PC-3 (cell line): ENCODE results near the gene SAE1. TPM values are rescaled to one million over a fixed set of nuclear protein-coding genes. Genes with fewer than 3 reads are reported as not detected.
"Not testable (repeated sequence)": the region's sequence is repeated elsewhere in the genome, so short reads cannot be mapped to it uniquely, and the experiment has no call there.

Experiments
- ATAC-seq: fragments of 200-7000 bp; cut with Tn5 transposase; 2 replicates; pipeline ENCODE4 v1.9.1; 2020; ENCODE audit warnings: mild to moderate bottlenecking, moderate library complexity
- BruUV-seq: library from RNA; stranded (reverse); fragments of 400-500 nt; replicated peaks from 2 replicates; lab custom pipeline; 2021; lab: Mats Ljungman, UMichigan
- CTCF ChIA-PET: fragments of 300-600 bp; sonication (Branson Sonifier 250); formaldehyde crosslinking; loops from one replicate; lab custom pipeline; 2022; ENCODE audit warnings: antibody characterized with exemption; lab: Charles Lee
- POLR2A ChIA-PET: fragments of 300-600 bp; sonication (Branson Sonifier 250); formaldehyde crosslinking; loops from one replicate; lab custom pipeline; 2022; ENCODE audit warnings: antibody characterized with exemption; ENCODE audit not compliant: unreplicated experiment; lab: Charles Lee
- DNase-seq: peaks from one replicate; pipeline ENCODE4 v3.0.0-alpha.2; 2015
- H2AFZ ChIP-seq: fragments of 300-600 bp; sonication (generic); 2 replicates; pipeline ENCODE4 v1.6.0; 2016; ENCODE audit warnings: antibody characterized with exemption, low read length
- H3F3A ChIP-seq: fragments of 300-600 bp; sonication (generic); one replicate; pipeline ENCODE4 v1.6.0; 2017; ENCODE audit warnings: antibody characterized with exemption, low read length, control low read depth, mild to moderate bottlenecking; ENCODE audit not compliant: unreplicated experiment
- H3K27ac ChIP-seq: fragments of 300-600 bp; sonication (generic); 2 replicates; pipeline ENCODE4 v1.5.1; 2016; ENCODE audit warnings: mild to moderate bottlenecking, low read length
- H3K27me3 ChIP-seq: fragments of 300-600 bp; sonication (generic); 2 replicates; pipeline ENCODE4 v1.6.1; 2016; ENCODE audit warnings: low read length, mixed read lengths
- H3K36me3 ChIP-seq: fragments of 300-600 bp; sonication (generic); 2 replicates; pipeline ENCODE4 v1.6.1; 2016; ENCODE audit warnings: low read depth, mixed run types, low read length, mixed read lengths
- H3K4me1 ChIP-seq: fragments of 300-600 bp; sonication (generic); 2 replicates; pipeline ENCODE4 v1.5.1; 2016; ENCODE audit warnings: low read length; ENCODE audit not compliant: insufficient read depth
- H3K4me2 ChIP-seq: fragments of 300-600 bp; sonication (generic); 2 replicates; pipeline ENCODE4 v1.6.0; 2016; ENCODE audit warnings: low read length
- H3K4me3 ChIP-seq: fragments of 300-600 bp; sonication (generic); 2 replicates; pipeline ENCODE4 v1.5.1; 2016; ENCODE audit warnings: mild to moderate bottlenecking, low read length, mixed read lengths
- H3K79me2 ChIP-seq: fragments of 300-600 bp; sonication (generic); 2 replicates; pipeline ENCODE4 v1.6.1; 2017; ENCODE audit warnings: low read length, mixed read lengths
- H3K9ac ChIP-seq: fragments of 300-600 bp; sonication (generic); 2 replicates; pipeline ENCODE4 v1.6.0; 2016; ENCODE audit warnings: mild to moderate bottlenecking, low read length
- H3K9me2 ChIP-seq: fragments of 300-600 bp; sonication (generic); replicated peaks from 2 replicates; pipeline ENCODE4 v1.6.1; 2016; ENCODE audit warnings: mixed run types, low read length, mixed read lengths
- H3K9me3 ChIP-seq: fragments of 300-600 bp; sonication (generic); 2 replicates; pipeline ENCODE4 v1.6.1; 2016; ENCODE audit warnings: low read length, mixed read lengths
- H4K20me1 ChIP-seq: fragments of 300-600 bp; sonication (generic); 2 replicates; pipeline ENCODE4 v1.6.1; 2016; ENCODE audit warnings: low read length, mixed read lengths
- CTCF ChIP-seq: fragments of 300-600 bp; sonication (generic); conservative IDR thresholded peaks from 2 replicates; pipeline ENCODE4 v1.5.1; 2017; ENCODE audit warnings: antibody characterized with exemption, low read depth, mild to moderate bottlenecking, low read length
- EZH2phosphoT487 ChIP-seq: fragments of 300-600 bp; sonication (generic); IDR thresholded peaks from 2 replicates; pipeline ENCODE4 v1.6.1; 2018; ENCODE audit warnings: mild to moderate bottlenecking, antibody characterized with exemption, low read length, borderline replicate concordance
- intact Hi-C: fragments of 100-400 bp; cut with micrococcal nuclease; formaldehyde crosslinking; loops from 2 replicates; pipeline ENCODE4 v1.9.0; 2023
- total RNA-seq: library from RNA; depleted of rRNA; stranded (reverse); fragments of >200 nt; gene quantifications from 2 replicates; pipeline ENCODE4 v1.2.3, GENCODE V29; 2014

SAE1 gene
- total RNA-seq, 1 experiment from 2014 or later = 99.7 TPM

GRCh38 chr19:47243776-47244547 is 113.3 kb downstream of the SAE1 start:
- TF ChIP-seq CTCF (peak; percentile 77), EZH2phosphoT487 (no peak)
- no peaks in the 10 kb centered on the region for H3K9me3 ChIP-seq
- ChIA-PET POLR2A (interaction anchor here (0.6 to 1.0 kb wide), 3 partner anchors 18 to 208 kb away, joined by 4 to 23 read pairs (median 8); no protein-coding TSS in a partner anchor), CTCF (interaction anchor here (0.5 to 1.2 kb wide), 12 partner anchors 8 to 209 kb away, joined by 3 to 80 read pairs (median 5); partner anchors contain the start of genes CCDC9 and ZC3H4)
- H3K4me3 ChIP-seq = peak overlapping the region; percentile 61
- H3K9ac ChIP-seq = peak overlapping the region; percentile 58
- H3F3A ChIP-seq = peaks cover 3% of the 10 kb centered on the region
- ATAC-seq = peak; percentile 79
- no peaks in the 10 kb centered on the region for H3K27me3 ChIP-seq
- BruUV-seq = TSS peak; percentile 36
- no peaks in the 10 kb centered on the region for H3K9me2 ChIP-seq
- H4K20me1 ChIP-seq = no peaks in the 10 kb centered on the region
- peaks cover 8% of the 10 kb centered on the region; the same call in 1 of the 2 replicates for H3K4me1 ChIP-seq
- peak overlapping the region; percentile 32; the same call in 1 of the 2 replicates for H3K27ac ChIP-seq
- DNase-seq = peak; percentile 90
- H3K36me3 ChIP-seq = no peaks in the 10 kb centered on the region; the same call in 1 of the 2 replicates
- H2AFZ ChIP-seq = peak overlapping the region; percentile 86
- H3K79me2 ChIP-seq = no peaks in the 10 kb centered on the region
- H3K4me2 ChIP-seq = peak overlapping the region; percentile 82
- intact Hi-C loops = loop anchor here (1.0 to 5.0 kb wide), 2 partner anchors 34 to 97 kb away; no protein-coding TSS in a partner anchor

- H3F3A ChIP-seq = peaks cover 3% of the 10 kb centered on the region
- H4K20me1 ChIP-seq = no peaks in the 10 kb centered on the region
- TF ChIP-seq CTCF (peak; percentile 88), EZH2phosphoT487 (no peak)
- BruUV-seq = no TSS peak
- H3K4me1 ChIP-seq = 0 out of 2 replicates have a peak, but pooled peaks cover 3% of the 10 kb centered on the region
- ATAC-seq (peak; percentile 31), DNase-seq (peak; percentile 74)
- H3K27me3 ChIP-seq = no peaks in the 10 kb centered on the region
- no peaks in the 10 kb centered on the region; the same call in 1 of the 2 replicates for H3K36me3 ChIP-seq
- H2AFZ ChIP-seq = peak overlapping the region; percentile 90
- H3K4me2 ChIP-seq = peak overlapping the region; percentile 72
- H3K9me2 ChIP-seq = no peaks in the 10 kb centered on the region
- H3K27ac ChIP-seq = no peak overlapping the region
- no peaks in the 10 kb centered on the region for H3K79me2 ChIP-seq
- peak overlapping the region; percentile 39 for H3K4me3 ChIP-seq
- ChIA-PET POLR2A (interaction anchor here (0.6 kb wide), 1 partner anchor 9 kb away, joined by 4 read pairs; no protein-coding TSS in a partner anchor), CTCF (interaction anchor here (1.2 kb wide), 1 partner anchor 37 kb away, joined by 4 read pairs; no protein-coding TSS in a partner anchor)
- no peaks in the 10 kb centered on the region for H3K9me3 ChIP-seq
- intact Hi-C loops = no loop called here
- no peak overlapping the region for H3K9ac ChIP-seq
Observed at GRCh38 chr19:47247308-47247990, 116.8 kb downstream of the SAE1 start.

GRCh38 chr19:47253016-47253415 is 122.4 kb downstream of the SAE1 start:
- CTCF ChIA-PET = interaction anchor here (0.8 kb wide), 1 partner anchor 9 kb away, joined by 3 read pairs; no protein-coding TSS in a partner anchor
- H3K9me3 ChIP-seq, H3K27me3 ChIP-seq, DNase-seq, ATAC-seq, H3K9me2 ChIP-seq, H4K20me1 ChIP-seq, POLR2A ChIA-PET, H3K4me3 ChIP-seq, BruUV-seq, H3K9ac ChIP-seq, H3K79me2 ChIP-seq, H2AFZ ChIP-seq, H3K36me3 ChIP-seq: not testable (repeated sequence)
- peaks cover 10% of the 10 kb centered on the region for H3F3A ChIP-seq
- peak overlapping the region; percentile 48 for H3K27ac ChIP-seq
- H3K4me2 ChIP-seq = peak overlapping the region; percentile 60; the same call in 1 of the 2 replicates
- H3K4me1 ChIP-seq = peaks cover 22% of the 10 kb centered on the region
- intact Hi-C loops = loop anchor here (10.0 kb wide), 1 partner anchor 398 kb away; the partner anchor contains the start of gene AP2S1
